T-helper 2 cell (primary cell): ENCODE measurements around the gene MINDY3.

Experiments used
- DNase-seq, 5 experiments: peaks; one replicate each; pipeline versions ENCODE4 v3.0.0 to v3.0.0-alpha.2; 2012 to 2022

MINDY3 gene

GRCh38 chr10:15729890-15730289 is 130.4 kb downstream of the MINDY3 start:
- no peak for DNase-seq
